ENCODE results near the gene LRRC34.
A peak's percentile ranks its signal among the peaks of the same experiment; 100 is the strongest.

The LRRC34 gene

GRCh38 chr3:169835533-169835932, 22.8 kb upstream of the LRRC34 start:
- Mint-ChIP-seq H3K36me3 (ENCODE audit: low read depth) (no peaks in the 10 kb centered on the region), H3K27me3 (ENCODE audit: low read depth) (peaks cover 9% of the 10 kb centered on the region), H3K4me1 (ENCODE audit: low read depth) (no peaks in the 10 kb centered on the region), H3K4me3 (no peak overlapping the region), H3K9me3 (no peaks in the 10 kb centered on the region), H3K27ac (no peak overlapping the region)
- DNase-seq (ENCODE audit: low spot score) = no peak

GRCh38 chr3:169827712-169828111, 15.0 kb upstream of the LRRC34 start:
- Mint-ChIP-seq H3K4me3 (no peak overlapping the region), H3K36me3 (ENCODE audit: low read depth) (no peaks in the 10 kb centered on the region), H3K27me3 (ENCODE audit: low read depth) (peaks cover 6% of the 10 kb centered on the region), H3K4me1 (ENCODE audit: low read depth) (peaks cover 2% of the 10 kb centered on the region), H3K27ac (no peak overlapping the region), H3K9me3 (no peaks in the 10 kb centered on the region)
- DNase-seq (ENCODE audit: low spot score) = no peak

GRCh38 chr3:169825316-169825715, 12.6 kb upstream of the LRRC34 start:
- H3K4me1 Mint-ChIP-seq (ENCODE audit: low read depth) = peaks cover 2% of the 10 kb centered on the region
- no peaks in the 10 kb centered on the region for H3K36me3 Mint-ChIP-seq (ENCODE audit: low read depth)
- H3K27me3 Mint-ChIP-seq (ENCODE audit: low read depth) = peaks cover 9% of the 10 kb centered on the region
- no peak overlapping the region for H3K4me3 Mint-ChIP-seq
- H3K9me3 Mint-ChIP-seq = no peaks in the 10 kb centered on the region
- no peak overlapping the region for H3K27ac Mint-ChIP-seq
- DNase-seq (ENCODE audit: low spot score) = no peak

GRCh38 chr3:169822983-169823382, 10.3 kb upstream of the LRRC34 start:
- Mint-ChIP-seq H3K4me1 (ENCODE audit: low read depth) (no peaks in the 10 kb centered on the region), H3K4me3 (no peak overlapping the region), H3K36me3 (ENCODE audit: low read depth) (no peaks in the 10 kb centered on the region), H3K9me3 (no peaks in the 10 kb centered on the region), H3K27ac (no peak overlapping the region), H3K27me3 (ENCODE audit: low read depth) (peaks cover 22% of the 10 kb centered on the region)
- DNase-seq (ENCODE audit: low spot score) = no peak

GRCh38 chr3:169822540-169822939, 9.8 kb upstream of the LRRC34 start:
- H3K4me1 Mint-ChIP-seq (ENCODE audit: low read depth) = no peaks in the 10 kb centered on the region
- no peak overlapping the region for H3K27ac Mint-ChIP-seq
- no peaks in the 10 kb centered on the region for H3K9me3 Mint-ChIP-seq
- H3K4me3 Mint-ChIP-seq = no peak overlapping the region
- no peaks in the 10 kb centered on the region for H3K36me3 Mint-ChIP-seq (ENCODE audit: low read depth)
- peaks cover 26% of the 10 kb centered on the region for H3K27me3 Mint-ChIP-seq (ENCODE audit: low read depth)
- DNase-seq (ENCODE audit: low spot score) = no peak

GRCh38 chr3:169822091-169822490, 9.4 kb upstream of the LRRC34 start:
- Mint-ChIP-seq H3K27ac (no peak overlapping the region), H3K9me3 (peaks cover 4% of the 10 kb centered on the region), H3K4me1 (ENCODE audit: low read depth) (no peaks in the 10 kb centered on the region), H3K27me3 (ENCODE audit: low read depth) (peaks cover 31% of the 10 kb centered on the region), H3K4me3 (no peak overlapping the region), H3K36me3 (ENCODE audit: low read depth) (no peaks in the 10 kb centered on the region)
- DNase-seq (ENCODE audit: low spot score) = no peak

- DNase-seq (ENCODE audit: low spot score) = no peak
- H3K9me3 Mint-ChIP-seq = peaks cover 28% of the 10 kb centered on the region
- H3K4me1 Mint-ChIP-seq (ENCODE audit: low read depth) = peaks cover 8% of the 10 kb centered on the region
- no peak overlapping the region for H3K4me3 Mint-ChIP-seq
- peaks cover 10% of the 10 kb centered on the region for H3K36me3 Mint-ChIP-seq (ENCODE audit: low read depth)
- no peak overlapping the region for H3K27ac Mint-ChIP-seq
- peaks cover 38% of the 10 kb centered on the region for H3K27me3 Mint-ChIP-seq (ENCODE audit: low read depth)
Measured at GRCh38 chr3:169818316-169818715, 5.6 kb upstream of the LRRC34 start.

GRCh38 chr3:169815590-169816150, 3.0 kb upstream of the LRRC34 start:
- Mint-ChIP-seq H3K27me3 (ENCODE audit: low read depth) (peaks cover 35% of the 10 kb centered on the region), H3K27ac (no peak overlapping the region), H3K9me3 (peaks cover 28% of the 10 kb centered on the region), H3K4me1 (ENCODE audit: low read depth) (peaks cover 21% of the 10 kb centered on the region), H3K36me3 (ENCODE audit: low read depth) (peaks cover 10% of the 10 kb centered on the region), H3K4me3 (no peak overlapping the region)
- no peak for DNase-seq (ENCODE audit: low spot score)

- peak overlapping the region; percentile 85 for H3K4me3 Mint-ChIP-seq
- H3K27ac Mint-ChIP-seq = peak overlapping the region; percentile 82
- H3K4me1 Mint-ChIP-seq (ENCODE audit: low read depth) = peaks cover 27% of the 10 kb centered on the region
- peaks cover 28% of the 10 kb centered on the region for H3K9me3 Mint-ChIP-seq
- peak; percentile 79 for DNase-seq (ENCODE audit: low spot score)
- peaks cover 10% of the 10 kb centered on the region for H3K36me3 Mint-ChIP-seq (ENCODE audit: low read depth)
- peaks cover 26% of the 10 kb centered on the region for H3K27me3 Mint-ChIP-seq (ENCODE audit: low read depth)
Measured at GRCh38 chr3:169813757-169814517, 1.2 kb upstream of the LRRC34 start.

- H3K36me3 Mint-ChIP-seq (ENCODE audit: low read depth) = peaks cover 11% of the 10 kb centered on the region
- H3K4me3 Mint-ChIP-seq = peak overlapping the region; percentile 85
- H3K27me3 Mint-ChIP-seq (ENCODE audit: low read depth) = peaks cover 25% of the 10 kb centered on the region
- H3K4me1 Mint-ChIP-seq (ENCODE audit: low read depth) = peaks cover 32% of the 10 kb centered on the region
- peaks cover 28% of the 10 kb centered on the region for H3K9me3 Mint-ChIP-seq
- DNase-seq (ENCODE audit: low spot score) = no peak
- peak overlapping the region; percentile 82 for H3K27ac Mint-ChIP-seq
Measured at GRCh38 chr3:169813278-169813677, 574 bp upstream of the LRRC34 start.

- Mint-ChIP-seq H3K4me1 (ENCODE audit: low read depth) (peaks cover 33% of the 10 kb centered on the region), H3K27me3 (ENCODE audit: low read depth) (peaks cover 11% of the 10 kb centered on the region), H3K36me3 (ENCODE audit: low read depth) (peaks cover 12% of the 10 kb centered on the region), H3K4me3 (peak overlapping the region; percentile 85), H3K27ac (peak overlapping the region; percentile 82), H3K9me3 (peaks cover 20% of the 10 kb centered on the region)
- no peak for DNase-seq (ENCODE audit: low spot score)
Measured at GRCh38 chr3:169811631-169812331, 923 bp downstream of the LRRC34 start.

- H3K4me3 Mint-ChIP-seq = peak overlapping the region; percentile 41
- H3K9me3 Mint-ChIP-seq = no peaks in the 10 kb centered on the region
- H3K27me3 Mint-ChIP-seq (ENCODE audit: low read depth) = no peaks in the 10 kb centered on the region
- no peak for DNase-seq (ENCODE audit: low spot score)
- peaks cover 33% of the 10 kb centered on the region for H3K4me1 Mint-ChIP-seq (ENCODE audit: low read depth)
- H3K36me3 Mint-ChIP-seq (ENCODE audit: low read depth) = peaks cover 7% of the 10 kb centered on the region
- peak overlapping the region; percentile 46 for H3K27ac Mint-ChIP-seq
Measured at GRCh38 chr3:169809230-169809795, 3.4 kb downstream of the LRRC34 start.

- Mint-ChIP-seq H3K4me3 (no peak overlapping the region), H3K4me1 (ENCODE audit: low read depth) (peaks cover 15% of the 10 kb centered on the region), H3K27me3 (ENCODE audit: low read depth) (no peaks in the 10 kb centered on the region), H3K27ac (no peak overlapping the region), H3K36me3 (ENCODE audit: low read depth) (peaks cover 17% of the 10 kb centered on the region), H3K9me3 (no peaks in the 10 kb centered on the region)
- no peak for DNase-seq (ENCODE audit: low spot score)
Measured at GRCh38 chr3:169804681-169805080, 8.0 kb downstream of the LRRC34 start.

- H3K27ac Mint-ChIP-seq = no peak overlapping the region
- no peaks in the 10 kb centered on the region for H3K9me3 Mint-ChIP-seq
Measured at GRCh38 chr3:169792359-169792758, 20.3 kb downstream of the LRRC34 start.

More at GRCh38 chr3:169792359-169792758, 20.3 kb downstream of the LRRC34 start:
- DNase-seq (ENCODE audit: low spot score) = no peak
- Mint-ChIP-seq H3K36me3 (ENCODE audit: low read depth) (peaks cover 31% of the 10 kb centered on the region), H3K4me3 (no peak overlapping the region), H3K4me1 (ENCODE audit: low read depth) (peaks cover 15% of the 10 kb centered on the region), H3K27me3 (ENCODE audit: low read depth) (no peaks in the 10 kb centered on the region)

Measured in T-helper 2 cell treated with Interferon-gamma antibody and Interleukin-4, amounts not matched to agents 5 μg/mL and 100 μg/mL, for 36 hours (primary cell).